GM18499 (cell line): ENCODE data around the gene DCUN1D5.

ENCODE experiments used
- ATAC-seq: cut with Tn5 transposase; IDR thresholded peaks from one replicate; pipeline ENCODE4 v1.9.1; 2021; ENCODE audit warnings: moderate number of reproducible peaks; ENCODE audit not compliant: insufficient read depth, unreplicated experiment

Gene DCUN1D5

GRCh38 chr11:103061656-103062055, 30.3 kb downstream of the DCUN1D5 start:
- no peak for ATAC-seq

DNA sequence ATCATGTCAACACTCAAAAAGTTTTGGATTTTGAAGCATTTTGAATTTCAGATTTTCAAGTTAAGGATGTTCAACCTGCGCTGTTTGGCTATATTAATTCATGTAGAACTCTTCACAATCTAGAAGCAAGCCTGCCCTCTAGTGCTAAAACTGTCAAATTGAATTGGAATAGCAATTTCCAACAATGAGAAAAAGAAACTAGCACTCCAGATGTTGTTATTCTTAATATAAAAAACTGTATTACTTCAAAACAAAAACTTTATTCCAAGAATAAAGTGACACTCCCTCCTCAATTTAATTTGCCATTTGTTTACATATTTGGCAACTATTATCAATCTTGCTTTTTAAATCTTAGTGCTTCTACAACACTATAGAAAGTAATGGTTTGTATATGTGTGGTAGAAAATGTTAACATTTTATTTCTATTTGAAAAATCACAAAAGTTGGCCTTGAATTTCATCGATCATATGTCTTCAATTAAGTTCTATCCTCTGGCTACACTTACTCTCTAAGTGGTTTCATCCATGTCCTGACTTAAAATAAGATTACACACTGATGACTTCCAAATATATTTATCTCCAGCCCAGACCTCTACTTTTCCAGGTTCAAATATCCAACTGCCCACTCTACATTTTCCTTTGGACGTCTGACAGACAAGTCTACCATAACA, 36.6 kb downstream of the DCUN1D5 start:
- peak; percentile 61 for ATAC-seq

- no peak for ATAC-seq
These were observed 38.0 kb downstream of the DCUN1D5 start for GRCh38 chr11:103053997-103054396.

DNA sequence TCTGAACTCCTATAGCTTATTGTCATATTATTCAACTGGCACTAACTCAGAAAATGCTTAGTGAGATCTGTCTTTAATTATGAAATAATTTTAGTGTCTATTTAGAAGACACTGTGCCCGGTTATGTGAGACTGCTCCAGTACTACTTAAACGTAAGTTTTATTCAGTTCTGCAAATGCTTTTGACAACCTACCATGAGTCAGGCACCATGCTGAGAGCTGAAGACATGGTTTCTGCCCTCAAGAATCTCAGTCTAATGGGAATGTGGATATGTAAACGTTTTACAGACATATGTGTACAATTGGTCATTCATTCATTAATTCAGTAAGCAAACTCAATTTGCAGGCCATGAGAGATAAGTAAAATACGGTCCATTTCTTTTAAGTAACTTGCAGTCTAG, 40.0 kb downstream of the DCUN1D5 start:
- ATAC-seq, result no peak

GRCh38 chr11:103051151-103051801, 40.7 kb downstream of the DCUN1D5 start:
- ATAC-seq, result no peak

- no peak for ATAC-seq
These were observed 41.6 kb downstream of the DCUN1D5 start for GRCh38 chr11:103050351-103050750.

- ATAC-seq, result no peak
These were observed 44.1 kb downstream of the DCUN1D5 start for GRCh38 chr11:103047837-103048236.

DNA sequence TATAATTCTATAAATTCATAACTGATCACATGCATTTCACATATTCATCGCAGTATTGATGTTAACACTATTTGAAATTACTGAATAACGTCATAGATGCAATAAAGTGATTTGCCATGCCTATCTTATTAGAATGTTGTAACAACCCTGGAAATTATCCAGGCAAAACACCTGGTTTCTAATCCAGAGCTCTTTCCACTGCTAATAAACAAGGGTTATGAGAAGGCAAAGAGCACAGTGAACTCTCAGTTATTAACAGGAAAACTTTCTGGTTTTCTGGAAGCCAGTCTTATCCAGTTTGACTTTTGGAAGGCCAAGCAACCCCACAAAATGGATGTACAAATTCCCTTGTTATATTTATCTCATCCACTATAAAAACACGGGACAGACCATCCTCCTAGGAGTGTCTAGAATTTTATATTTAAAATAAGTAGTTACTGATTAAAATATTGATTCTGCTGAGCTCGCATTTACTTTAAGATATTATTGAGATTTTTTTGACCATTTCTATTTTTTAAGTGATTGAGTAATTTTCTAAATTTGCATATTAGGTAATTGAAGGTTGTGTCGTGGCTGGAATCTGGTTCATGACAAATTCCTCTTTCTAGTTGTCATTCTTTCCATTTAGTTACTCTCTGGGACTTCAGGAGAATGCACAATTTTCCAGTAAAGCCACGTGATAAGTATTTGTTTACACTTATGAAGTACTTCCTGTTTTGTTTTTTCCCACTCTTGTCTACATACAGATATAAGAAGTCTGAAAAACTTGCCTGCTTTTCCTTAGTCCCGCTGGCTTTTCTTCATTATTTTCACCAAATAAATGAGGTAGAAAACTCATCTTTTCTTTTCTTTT, 47.9 kb downstream of the DCUN1D5 start:
- no peak for ATAC-seq

- ATAC-seq, result no peak
These were observed 49.8 kb downstream of the DCUN1D5 start for GRCh38 chr11:103042161-103042560.

GRCh38 chr11:103035791-103036434, 56.0 kb downstream of the DCUN1D5 start:
- ATAC-seq, result peak; percentile 89

DNA sequence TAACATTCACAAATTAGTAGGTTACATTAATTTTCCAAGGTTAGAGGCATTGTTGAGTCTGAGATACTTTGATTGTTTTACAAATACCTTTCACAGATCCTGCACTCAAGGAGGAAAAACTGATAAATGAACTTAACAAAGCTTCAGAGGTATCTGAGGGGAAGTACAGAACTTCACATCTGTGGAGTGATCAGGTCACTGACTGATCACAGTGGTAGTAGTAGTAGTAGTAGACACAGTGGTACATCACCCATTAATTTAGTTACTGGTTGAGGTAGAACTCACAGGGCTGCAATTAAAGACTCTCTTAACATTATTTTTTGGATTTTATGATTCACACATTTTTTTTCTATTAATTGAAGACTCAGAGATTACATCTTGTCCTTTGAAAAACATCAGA, 56.7 kb downstream of the DCUN1D5 start:
- ATAC-seq, result no peak

DNA sequence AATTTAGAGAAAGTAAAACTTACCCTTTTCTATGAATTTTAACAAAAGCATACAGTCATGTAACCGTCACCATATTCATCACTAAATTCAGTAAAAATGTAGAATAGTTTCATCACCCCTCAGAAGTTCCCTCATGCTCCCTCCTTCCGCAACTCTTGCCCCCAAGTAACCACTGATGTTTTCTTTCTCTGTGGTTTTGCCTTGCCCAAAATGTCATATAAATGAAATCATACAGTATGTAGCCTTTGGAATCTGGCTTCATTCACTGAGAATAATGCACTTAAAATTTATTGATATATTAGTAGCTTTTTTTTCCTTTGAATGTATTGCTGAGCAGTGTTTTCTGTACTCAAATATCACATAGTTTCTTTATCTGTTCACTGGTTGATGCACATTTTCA, 60.1 kb downstream of the DCUN1D5 start:
- ATAC-seq, result no peak

GRCh38 chr11:103029401-103029800, 62.6 kb downstream of the DCUN1D5 start:
- ATAC-seq, result no peak

- ATAC-seq, result peak; percentile 96
These were observed 63.5 kb downstream of the DCUN1D5 start for GRCh38 chr11:103028304-103029020.

GRCh38 chr11:103024086-103024485, 67.9 kb downstream of the DCUN1D5 start:
- no peak for ATAC-seq

DNA sequence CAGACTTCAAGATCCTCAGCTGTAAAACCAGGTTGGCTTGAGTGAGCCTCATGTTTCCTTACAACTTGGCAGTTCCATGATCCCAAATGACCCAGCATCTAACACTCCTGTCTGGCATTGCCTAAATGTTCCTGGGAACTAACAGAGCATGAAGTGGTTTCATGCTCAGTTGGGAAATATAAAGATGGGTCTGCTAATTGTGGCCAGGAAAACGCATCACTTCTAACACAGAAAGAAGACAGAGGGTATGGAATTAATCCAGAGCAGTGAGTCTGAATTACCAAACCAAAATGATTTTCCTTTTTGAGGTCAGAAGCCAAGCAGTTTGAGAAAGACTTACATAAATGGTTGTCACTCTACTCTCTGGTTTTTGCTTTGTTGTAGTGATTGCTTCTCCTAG, 75.9 kb downstream of the DCUN1D5 start:
- ATAC-seq, result no peak

GRCh38 chr11:103013421-103013820, 78.5 kb downstream of the DCUN1D5 start:
- no peak for ATAC-seq
